DMS 273 (cell line): ENCODE measurements around the gene OSER1.
"Not testable (repeated sequence)": the region's sequence is repeated elsewhere in the genome, so short reads cannot be mapped to it uniquely, and the experiment has no call there.

Experiments
- DNase-seq: peaks from one replicate; lab custom pipeline; 2025; ENCODE audit not compliant: unreplicated experiment; lab: John Stamatoyannopoulos, UW

The OSER1 gene

GRCh38 chr20:44204156-44204831 lies 6.3 kb downstream of the OSER1 start:
- DNase-seq = no peak

GRCh38 chr20:44203161-44203560 lies 7.4 kb downstream of the OSER1 start:
- no peak for DNase-seq

GRCh38 chr20:44200983-44201382 lies 9.6 kb downstream of the OSER1 start:
- DNase-seq = no peak

GRCh38 chr20:44200371-44200770 lies 10.2 kb downstream of the OSER1 start:
- DNase-seq = no peak

- DNase-seq = no peak
These were observed 10.7 kb downstream of the OSER1 start for GRCh38 chr20:44199877-44200276.

GRCh38 chr20:44198872-44199271 lies 11.7 kb downstream of the OSER1 start:
- no peak for DNase-seq

GRCh38 chr20:44196271-44196670 lies 14.3 kb downstream of the OSER1 start:
- DNase-seq = peak; percentile 19

- DNase-seq = no peak
These were observed 15.0 kb downstream of the OSER1 start for GRCh38 chr20:44195605-44196004.

GRCh38 chr20:44193801-44194200 lies 16.8 kb downstream of the OSER1 start:
- no peak for DNase-seq

- not testable (repeated sequence) for DNase-seq
These were observed 18.9 kb downstream of the OSER1 start for GRCh38 chr20:44191640-44192039.

GRCh38 chr20:44190197-44190852 lies 20.2 kb downstream of the OSER1 start:
- DNase-seq = peak; percentile 80

- DNase-seq = no peak
These were observed 21.8 kb downstream of the OSER1 start for GRCh38 chr20:44188752-44189151.

- no peak for DNase-seq
These were observed 22.5 kb downstream of the OSER1 start for GRCh38 chr20:44187772-44188709.

GRCh38 chr20:44187054-44187771 lies 23.4 kb downstream of the OSER1 start, which contains the start of gene JPH2:
JPH2 (minus strand) TSS chr20:44187188; CDS start chr20:44186705, 483 bp downstream.
- DNase-seq = peak; percentile 33

- peak; percentile 33 for DNase-seq
These were observed 23.9 kb downstream of the OSER1 start for GRCh38 chr20:44186674-44187053.

GRCh38 chr20:44186201-44186600 lies 24.4 kb downstream of the OSER1 start:
- DNase-seq = no peak

- no peak for DNase-seq
These were observed 25.0 kb downstream of the OSER1 start for GRCh38 chr20:44185574-44185973.

- DNase-seq = no peak
These were observed 27.3 kb downstream of the OSER1 start for GRCh38 chr20:44183282-44183681.

GRCh38 chr20:44182863-44183262 lies 27.7 kb downstream of the OSER1 start:
- DNase-seq = no peak

- no peak for DNase-seq
These were observed 28.3 kb downstream of the OSER1 start for GRCh38 chr20:44182135-44182765.
